Measurements from ENCODE around the gene HLA-DQB1. TPM values are rescaled to one million over a fixed set of nuclear protein-coding genes. Genes with fewer than 3 reads are reported as not detected.

The HLA-DQB1 gene
- total and polyA plus RNA-seq, 2 of the 8 experiments (the other 6 are each of a cell fraction or from before 2014, with no cell fraction given): 1.2 to 5.2 TPM

GRCh38 chr6:32709625-32710024 is 43.2 kb upstream of the HLA-DQB1 start:
- ChIA-PET CTCF (ENCODE audit: partially characterized antibody) (no interaction called here), POLR2A (ENCODE audit: partially characterized antibody) (no interaction called here)
- Histone ChIP-seq H3K23me2 (ENCODE audit: low read depth, low read length) (no peaks in the 10 kb centered on the region), H2AFZ (ENCODE audit: low read length) (no peak overlapping the region), H3K56ac (replicated peaks; ENCODE audit: insufficient read length, low read depth, low read length) (no peak overlapping the region), H2BK12ac (ENCODE audit: low read depth, low read length) (no peak overlapping the region), H3K4me2 (ENCODE audit: insufficient read depth in 1 of 2, low read depth in 2 of 2, low read length in 2 of 2) (no peak overlapping the region), H3K23ac (ENCODE audit: insufficient read length) (no peak overlapping the region), H3K9me3 (ENCODE audit: insufficient read depth in 2 of 2, low read depth in 1 of 2, low read length in 1 of 2) (no peaks in the 10 kb centered on the region), H3K27ac (ENCODE audit: low read depth, low read length) (no peak overlapping the region), H4K5ac (ENCODE audit: insufficient read length, low read depth, low read length) (no peak overlapping the region), H3K9ac (replicated peaks in 1 of 4; ENCODE audit: extremely low read depth in 1 of 4, low read depth in 3 of 4, low read length in 3 of 4) (no peak overlapping the region), H3K4me1 (replicated peaks in 1 of 4; ENCODE audit: control insufficient read depth in 3 of 4, insufficient read depth in 4 of 4, low read length in 3 of 4) (no peaks in the 10 kb centered on the region), H3K18ac (ENCODE audit: extremely low read depth, low read length) (no peak overlapping the region), H3K14ac (ENCODE audit: insufficient read length) (no peak overlapping the region), H4K8ac (ENCODE audit: extremely low read depth, insufficient read depth, low read length) (no peak overlapping the region), H3K79me1 (ENCODE audit: low read depth, low read length) (no peaks in the 10 kb centered on the region), H4K20me1 (replicated peaks in 1 of 2; ENCODE audit: control insufficient read depth in 1 of 2, insufficient read depth in 2 of 2, low read length in 2 of 2) (no peaks in the 10 kb centered on the region), H3K27me3 (replicated peaks in 1 of 4; ENCODE audit: control insufficient read depth in 3 of 4, extremely low read depth in 1 of 4, insufficient read depth in 3 of 4, low read length in 3 of 4) (no peaks in the 10 kb centered on the region), H2AK5ac (ENCODE audit: low read depth, low read length) (no peak overlapping the region), H2BK5ac (ENCODE audit: low read depth, low read length) (no peak overlapping the region), H3K36me3 (ENCODE audit: control insufficient read depth in 2 of 4, insufficient read depth in 4 of 4, low read length in 3 of 4) (no peaks in the 10 kb centered on the region), H3K4ac (replicated peaks; ENCODE audit: insufficient read length, low read depth, low read length) (no peak overlapping the region), H2BK120ac (replicated peaks; ENCODE audit: low read depth, low read length) (no peak overlapping the region), H2BK15ac (ENCODE audit: low read length) (no peak overlapping the region), H2BK20ac (ENCODE audit: low read length) (no peak overlapping the region), H4K91ac (replicated peaks; ENCODE audit: insufficient read length, low read length) (no peak overlapping the region), H3K79me2 (ENCODE audit: control insufficient read depth in 1 of 2, insufficient read depth in 2 of 2, low read length in 2 of 2) (no peaks in the 10 kb centered on the region), H3K4me3 (ENCODE audit: extremely low read depth in 1 of 4, insufficient read depth in 2 of 4, low read depth in 3 of 4, low read length in 4 of 4) (no peak overlapping the region)
- TF ChIP-seq, protein P1, sequence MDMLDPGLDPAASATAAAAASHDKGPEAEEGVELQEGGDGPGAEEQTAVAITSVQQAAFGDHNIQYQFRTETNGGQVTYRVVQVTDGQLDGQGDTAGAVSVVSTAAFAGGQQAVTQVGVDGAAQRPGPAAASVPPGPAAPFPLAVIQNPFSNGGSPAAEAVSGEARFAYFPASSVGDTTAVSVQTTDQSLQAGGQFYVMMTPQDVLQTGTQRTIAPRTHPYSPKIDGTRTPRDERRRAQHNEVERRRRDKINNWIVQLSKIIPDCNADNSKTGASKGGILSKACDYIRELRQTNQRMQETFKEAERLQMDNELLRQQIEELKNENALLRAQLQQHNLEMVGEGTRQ (IDR thresholded peaks at IDR 0.05; ENCODE audit: low read length): no peak
- TF ChIP-seq TBP (IDR thresholded peaks at IDR 0.05; ENCODE audit: low read depth, low read length): no peak
- no peak for TF ChIP-seq PHF8 (conservative IDR thresholded peaks at IDR 0.05; ENCODE audit: low read depth, low read length)
- TF ChIP-seq JUN (IDR thresholded peaks at IDR 0.05; ENCODE audit: low read depth, low read length): no peak
- TF ChIP-seq POLR2A (IDR thresholded peaks at IDR 0.05; ENCODE audit: control extremely low read depth in 1 of 2, low read depth in 2 of 2, low read length in 2 of 2): no peak
- TF ChIP-seq KDM4A (IDR thresholded peaks at IDR 0.05; ENCODE audit: low read depth, low read length, severe bottlenecking): no peak
- TF ChIP-seq TCF12 (IDR thresholded peaks at IDR 0.05; ENCODE audit: low read depth, low read length): no peak
- DNase-seq (ENCODE audit: low read depth in 1 of 2, low spot score in 2 of 2) (no peak), FAIRE-seq (no peak)

Measured in H1 (cell line).